A172 (cell line): ENCODE results near the gene MATN4. TPM values are rescaled to one million over a fixed set of nuclear protein-coding genes. Genes with fewer than 3 reads are reported as not detected.

Experiments
- DNase-seq: peaks from one replicate; pipeline ENCODE4 v3.0.0-alpha.2; 2015; ENCODE audit warnings: low spot score
- total RNA-seq: library from RNA; depleted of rRNA; stranded (reverse); fragments of >200 nt; shearing (Covaris generic); gene quantifications from 2 replicates; pipeline ENCODE4 v1.2.3, GENCODE V29; 2014; rRNA removed

Gene MATN4
- total RNA-seq, 1 experiment from 2014 or later = not detected

DNA sequence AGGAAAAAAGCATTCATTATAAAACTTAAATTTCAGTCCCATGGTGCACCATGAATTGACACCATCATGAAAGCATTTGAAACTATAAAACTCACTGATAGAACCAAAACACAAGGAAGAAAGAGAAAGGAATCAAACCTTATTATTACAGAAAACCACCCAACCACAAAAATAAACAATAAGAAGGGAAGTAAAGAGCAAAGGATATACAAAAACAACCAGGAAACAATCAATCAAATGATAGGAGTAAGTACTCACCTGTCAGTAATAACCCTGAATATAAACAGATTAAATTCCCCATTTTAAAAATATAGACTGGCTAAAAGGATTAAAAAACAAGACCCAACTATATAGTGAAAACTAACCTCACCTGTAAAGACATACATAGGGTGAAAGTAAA is 59.5 kb downstream of the MATN4 start:
- no peak for DNase-seq

DNA sequence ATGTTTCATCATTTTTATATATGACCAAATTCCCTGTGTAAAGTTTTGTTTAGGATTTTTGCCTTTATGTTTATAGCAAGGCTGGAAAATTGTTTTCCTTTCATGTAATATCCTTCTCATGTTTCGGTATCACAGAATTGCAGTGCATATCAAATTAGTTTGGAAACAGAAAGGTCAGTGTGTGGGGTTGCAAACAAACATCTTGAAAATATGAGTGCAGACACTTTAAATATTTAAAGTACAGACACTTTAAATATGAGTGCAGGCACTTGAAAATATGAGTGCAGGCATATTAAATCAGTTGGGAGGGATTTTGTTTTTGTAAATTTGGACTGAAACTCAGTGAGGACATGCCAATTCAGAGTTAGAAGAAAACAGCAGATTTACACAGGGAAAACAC is 60.2 kb downstream of the MATN4 start:
- DNase-seq = no peak

DNA sequence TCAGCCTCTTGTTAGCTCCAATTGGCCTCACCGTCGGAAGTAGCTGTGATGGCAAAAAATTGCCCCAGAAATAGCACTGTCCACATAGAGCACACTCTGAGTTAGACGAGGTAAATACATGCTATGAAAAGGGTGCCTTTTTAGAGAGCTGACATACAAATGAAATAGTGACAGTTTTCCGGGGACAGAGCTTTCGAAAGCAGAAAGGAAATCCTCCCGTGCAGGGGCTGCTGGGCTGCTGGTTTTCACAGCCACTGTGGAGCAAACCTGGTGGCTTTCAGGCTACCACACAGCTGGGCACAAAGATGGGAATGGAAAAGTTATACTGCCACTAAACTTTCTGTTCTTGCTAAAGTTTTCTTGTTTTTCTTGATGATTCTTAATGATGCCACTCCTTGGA is 62.0 kb downstream of the MATN4 start:
- no peak for DNase-seq

Other genes starting within 250 kb of the MATN4 start
- gene KCNS1, start 207.2 kb downstream of the MATN4 start, total RNA-seq = not detected in 2 replicates
- gene WFDC5, start 193.1 kb downstream of the MATN4 start, total RNA-seq = not detected in 2 replicates
- gene WFDC12, start 183.8 kb downstream of the MATN4 start, total RNA-seq = not detected in 2 replicates
- gene PI3, start 133.4 kb downstream of the MATN4 start, total RNA-seq = not detected in 2 replicates
- not detected in 2 replicates for gene SEMG1, start 101.3 kb downstream of the MATN4 start, total RNA-seq
- not detected in 2 replicates for gene SEMG2, start 86.9 kb downstream of the MATN4 start, total RNA-seq
- 0.33 TPM in 1 of 2 replicates, not detected in the other for gene SLPI, start 53.7 kb downstream of the MATN4 start, total RNA-seq
- not detected in 2 replicates for gene RBPJL, start 1.5 kb downstream of the MATN4 start, total RNA-seq
- gene SDC4, start 40.1 kb upstream of the MATN4 start, total RNA-seq = 42.4 and 43.9 TPM in 2 replicates
- gene SYS1, start 54.9 kb upstream of the MATN4 start, total RNA-seq = 14.5 and 18.6 TPM in 2 replicates
- not detected in 2 replicates for gene TP53TG5, start 70.0 kb upstream of the MATN4 start, total RNA-seq
- gene DBNDD2, start 100.0 kb upstream of the MATN4 start, total RNA-seq = 1.7 and 7.0 TPM in 2 replicates
- 78.8 and 86.0 TPM in 2 replicates for gene PIGT, start 107.8 kb upstream of the MATN4 start, total RNA-seq
- gene WFDC2, start 161.5 kb upstream of the MATN4 start, total RNA-seq = not detected in 2 replicates
- gene SPINT3, start 207.3 kb upstream of the MATN4 start, total RNA-seq = not detected in 2 replicates
- gene WFDC6, start 231.2 kb upstream of the MATN4 start, total RNA-seq = not detected in 2 replicates
- not detected in 2 replicates for gene EPPIN, start 239.1 kb upstream of the MATN4 start, total RNA-seq